ENCODE results near the gene ANKRD36C.
"Not testable (repeated sequence)": the region's sequence is repeated elsewhere in the genome, so short reads cannot be mapped to it uniquely, and the experiment has no call there.

The ANKRD36C gene

GRCh38 chr2:95862121-95862520, 129.5 kb downstream of the ANKRD36C start:
- H3K9ac ChIP-seq (ENCODE audit: low read length); DNase-seq (ENCODE audit: low read depth); H3K36me3 ChIP-seq (ENCODE audit: control insufficient read depth, insufficient read depth, low read length, severe bottlenecking); H3K9me3 ChIP-seq (ENCODE audit: control insufficient read depth, low read length); H3K4me1 ChIP-seq (ENCODE audit: control insufficient read depth, insufficient read depth, low read length); H3K27me3 ChIP-seq (replicated peaks; ENCODE audit: control insufficient read depth, insufficient read depth, low read length); H3K4me3 ChIP-seq (ENCODE audit: low read length): not testable (repeated sequence)

- Histone ChIP-seq H3K36me3 (ENCODE audit: control insufficient read depth, insufficient read depth, low read length, severe bottlenecking) (no peaks in the 10 kb centered on the region), H3K27me3 (replicated peaks; ENCODE audit: control insufficient read depth, insufficient read depth, low read length) (no peaks in the 10 kb centered on the region), H3K4me3 (ENCODE audit: low read length) (no peak overlapping the region), H3K4me1 (ENCODE audit: control insufficient read depth, insufficient read depth, low read length) (no peaks in the 10 kb centered on the region), H3K9ac (ENCODE audit: low read length) (no peak overlapping the region), H3K9me3 (ENCODE audit: control insufficient read depth, low read length) (no peaks in the 10 kb centered on the region)
- no peak for DNase-seq (ENCODE audit: low read depth)
Observed at GRCh38 chr2:95836151-95836550, 155.5 kb downstream of the ANKRD36C start.

DNA sequence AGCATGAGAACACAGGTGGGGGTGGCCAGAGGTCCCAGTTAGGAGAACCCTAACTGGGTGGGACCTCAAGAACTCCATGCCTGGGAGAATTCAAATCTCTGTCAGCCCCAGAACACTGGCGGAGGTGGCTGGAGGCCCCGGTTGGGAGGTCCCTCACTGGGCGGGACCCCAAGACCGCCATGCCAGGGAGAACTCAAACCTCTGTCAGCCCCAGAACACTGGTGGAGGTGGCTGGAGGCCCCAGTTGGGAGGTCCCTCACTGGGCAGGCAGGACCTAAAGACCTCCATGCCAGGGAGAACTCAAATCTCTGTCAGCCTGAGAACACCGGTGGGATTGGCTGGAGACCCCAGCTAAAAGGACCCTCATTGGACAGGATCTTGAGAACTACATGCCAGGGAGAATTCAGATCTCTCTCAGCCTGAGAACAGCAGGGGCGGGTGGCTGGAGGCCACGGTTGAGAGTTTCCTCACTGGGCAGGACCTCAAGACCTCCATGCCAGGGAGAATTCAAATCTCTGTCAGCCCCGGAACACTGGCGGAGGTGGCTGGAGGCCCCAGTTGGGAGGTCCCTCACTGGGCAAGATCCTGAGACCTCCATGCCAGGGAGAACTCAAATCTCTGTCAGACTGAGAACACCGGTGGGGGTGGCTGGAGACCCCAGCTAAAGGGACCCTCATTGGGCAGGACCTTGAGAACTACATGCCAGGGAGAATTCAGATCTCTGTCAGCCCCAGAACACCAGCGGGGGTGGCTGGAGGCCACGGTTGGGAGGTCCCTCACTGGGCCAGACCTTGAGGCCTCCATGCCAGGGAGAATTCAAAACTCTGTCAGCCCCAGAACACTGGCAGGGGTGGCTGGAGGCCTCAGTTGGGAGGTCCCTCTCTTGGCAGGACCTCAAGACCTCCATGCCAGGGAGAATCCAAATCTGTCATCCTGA, 157.3 kb downstream of the ANKRD36C start:
- H3K4me1 ChIP-seq (ENCODE audit: control insufficient read depth, insufficient read depth, low read length); H3K4me3 ChIP-seq (ENCODE audit: low read length); DNase-seq (ENCODE audit: low read depth); H3K9ac ChIP-seq (ENCODE audit: low read length); H3K9me3 ChIP-seq (ENCODE audit: control insufficient read depth, low read length); H3K36me3 ChIP-seq (ENCODE audit: control insufficient read depth, insufficient read depth, low read length, severe bottlenecking); H3K27me3 ChIP-seq (replicated peaks; ENCODE audit: control insufficient read depth, insufficient read depth, low read length): not testable (repeated sequence)

- not testable (repeated sequence) for H3K4me3 ChIP-seq (ENCODE audit: low read length); H3K27me3 ChIP-seq (replicated peaks; ENCODE audit: control insufficient read depth, insufficient read depth, low read length); DNase-seq (ENCODE audit: low read depth)
Observed at GRCh38 chr2:95824218-95824617, 167.4 kb downstream of the ANKRD36C start.

GRCh38 chr2:95817521-95817920, 174.1 kb downstream of the ANKRD36C start:
- H3K36me3 ChIP-seq (ENCODE audit: control insufficient read depth, insufficient read depth, low read length, severe bottlenecking); DNase-seq (ENCODE audit: low read depth); H3K9ac ChIP-seq (ENCODE audit: low read length): not testable (repeated sequence)

More at GRCh38 chr2:95824218-95824617, 167.4 kb downstream of the ANKRD36C start:
- not testable (repeated sequence) for H3K4me1 ChIP-seq (ENCODE audit: control insufficient read depth, insufficient read depth, low read length); H3K36me3 ChIP-seq (ENCODE audit: control insufficient read depth, insufficient read depth, low read length, severe bottlenecking); H3K9ac ChIP-seq (ENCODE audit: low read length)
- H3K9me3 ChIP-seq (ENCODE audit: control insufficient read depth, low read length) = peaks cover 30% of the 10 kb centered on the region

GRCh38 chr2:95813311-95813710, 178.3 kb downstream of the ANKRD36C start:
- H3K27me3 ChIP-seq (replicated peaks; ENCODE audit: control insufficient read depth, insufficient read depth, low read length); H3K4me1 ChIP-seq (ENCODE audit: control insufficient read depth, insufficient read depth, low read length); H3K4me3 ChIP-seq (ENCODE audit: low read length); H3K36me3 ChIP-seq (ENCODE audit: control insufficient read depth, insufficient read depth, low read length, severe bottlenecking); H3K9ac ChIP-seq (ENCODE audit: low read length): not testable (repeated sequence)
- peak; percentile 41 for DNase-seq (ENCODE audit: low read depth)
- peaks cover 14% of the 10 kb centered on the region for H3K9me3 ChIP-seq (ENCODE audit: control insufficient read depth, low read length)

More at GRCh38 chr2:95817521-95817920, 174.1 kb downstream of the ANKRD36C start:
- H3K27me3 ChIP-seq (replicated peaks; ENCODE audit: control insufficient read depth, insufficient read depth, low read length); H3K4me1 ChIP-seq (ENCODE audit: control insufficient read depth, insufficient read depth, low read length); H3K4me3 ChIP-seq (ENCODE audit: low read length): not testable (repeated sequence)
- H3K9me3 ChIP-seq (ENCODE audit: control insufficient read depth, low read length) = peaks cover 30% of the 10 kb centered on the region

DNA sequence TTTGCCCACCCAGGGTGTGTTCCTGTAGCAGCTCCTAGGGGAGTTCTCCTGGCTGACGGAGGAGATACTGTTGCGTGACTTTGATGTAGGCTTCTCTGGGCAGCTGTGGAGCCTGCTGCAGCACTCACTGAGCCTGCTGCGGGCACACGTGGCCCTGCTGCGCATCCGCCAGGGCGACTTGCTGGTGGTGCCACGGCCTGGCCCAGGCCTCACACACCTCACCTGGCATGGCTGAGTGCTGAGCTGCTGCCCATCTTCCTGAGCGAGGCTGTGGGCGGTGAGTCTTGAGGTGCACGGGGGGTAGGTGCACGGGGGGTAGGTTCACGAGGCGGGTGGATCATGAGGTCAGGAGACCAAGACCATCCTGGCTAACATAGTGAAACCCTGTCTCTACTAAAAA, 191.7 kb downstream of the ANKRD36C start:
- DNase-seq (ENCODE audit: low read depth) = no peak
- Histone ChIP-seq H3K9ac (ENCODE audit: low read length) (no peak overlapping the region), H3K9me3 (ENCODE audit: control insufficient read depth, low read length) (no peaks in the 10 kb centered on the region), H3K4me1 (ENCODE audit: control insufficient read depth, insufficient read depth, low read length) (no peaks in the 10 kb centered on the region), H3K27me3 (replicated peaks; ENCODE audit: control insufficient read depth, insufficient read depth, low read length) (no peaks in the 10 kb centered on the region), H3K4me3 (ENCODE audit: low read length) (no peak overlapping the region), H3K36me3 (ENCODE audit: control insufficient read depth, insufficient read depth, low read length, severe bottlenecking) (no peaks in the 10 kb centered on the region)

- not testable (repeated sequence) for H3K36me3 ChIP-seq (ENCODE audit: control insufficient read depth, insufficient read depth, low read length, severe bottlenecking); H3K4me1 ChIP-seq (ENCODE audit: control insufficient read depth, insufficient read depth, low read length); H3K9me3 ChIP-seq (ENCODE audit: control insufficient read depth, low read length); DNase-seq (ENCODE audit: low read depth); H3K9ac ChIP-seq (ENCODE audit: low read length); H3K27me3 ChIP-seq (replicated peaks; ENCODE audit: control insufficient read depth, insufficient read depth, low read length); H3K4me3 ChIP-seq (ENCODE audit: low read length)
Observed at GRCh38 chr2:95799147-95799889, 192.3 kb downstream of the ANKRD36C start.

DNA sequence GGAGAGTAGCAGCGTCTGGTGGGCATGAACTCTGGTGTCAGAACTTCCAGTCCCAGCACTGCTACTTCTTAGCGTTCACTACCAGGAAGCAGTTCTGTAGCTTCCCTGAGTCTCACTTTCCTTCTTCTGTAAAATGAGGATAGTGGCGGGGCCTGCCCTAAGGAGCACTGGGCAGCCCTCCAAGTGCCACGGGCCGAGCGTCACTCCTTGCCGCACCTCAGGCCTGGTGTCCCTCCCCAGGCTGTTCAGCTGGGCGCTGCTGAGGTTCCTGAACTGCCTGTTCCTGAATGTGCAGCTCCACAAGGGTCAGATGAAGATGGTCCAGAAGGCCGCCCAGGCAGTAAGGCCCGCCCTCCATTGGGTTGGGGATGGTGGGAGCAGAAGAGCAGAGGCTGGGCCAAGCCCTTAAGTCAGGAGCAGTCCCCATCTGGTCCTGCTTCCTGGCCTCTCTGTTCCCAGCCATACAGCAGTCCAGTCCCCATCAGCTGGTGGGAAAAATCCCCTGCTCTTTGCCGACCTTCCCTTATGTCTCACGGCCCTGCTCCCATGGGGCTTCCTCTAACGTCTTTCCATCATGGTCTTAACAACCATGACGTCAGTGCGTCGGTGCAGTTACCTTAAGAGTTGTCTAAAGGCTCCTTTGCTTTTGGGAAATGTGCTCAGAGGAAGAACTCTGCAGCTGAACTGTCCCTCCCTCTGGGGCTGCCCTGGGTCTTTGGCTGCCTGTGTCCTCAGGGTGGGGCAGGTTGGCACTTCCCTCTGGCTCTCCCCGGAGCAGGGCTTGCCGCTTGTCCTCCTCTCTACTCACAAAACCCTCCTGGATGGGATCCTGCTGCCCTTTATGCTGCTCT, 195.2 kb downstream of the ANKRD36C start:
- not testable (repeated sequence) for H3K4me3 ChIP-seq (ENCODE audit: low read length); H3K9ac ChIP-seq (ENCODE audit: low read length); DNase-seq (ENCODE audit: low read depth); H3K36me3 ChIP-seq (ENCODE audit: control insufficient read depth, insufficient read depth, low read length, severe bottlenecking); H3K27me3 ChIP-seq (replicated peaks; ENCODE audit: control insufficient read depth, insufficient read depth, low read length); H3K4me1 ChIP-seq (ENCODE audit: control insufficient read depth, insufficient read depth, low read length); H3K9me3 ChIP-seq (ENCODE audit: control insufficient read depth, low read length)

DNA sequence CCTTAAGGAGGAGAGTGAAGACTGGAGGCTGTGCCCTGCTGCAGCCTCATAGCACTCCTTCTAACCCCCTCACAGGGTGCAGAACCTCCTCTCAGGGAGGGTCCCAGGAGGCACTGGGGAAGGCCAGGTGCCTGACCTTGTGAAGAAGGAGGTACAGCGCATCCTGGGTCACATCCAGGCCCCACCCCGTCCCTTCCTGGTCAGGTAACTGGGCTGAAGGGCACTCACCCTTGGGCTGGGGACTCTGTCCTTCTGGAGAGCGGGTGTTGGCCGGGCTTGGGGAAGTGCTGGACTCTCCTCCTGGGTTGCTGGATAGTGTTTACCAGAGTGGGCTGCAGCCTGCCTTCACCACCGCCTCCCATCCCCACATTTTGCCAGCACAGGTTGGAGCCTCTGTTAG, 197.7 kb downstream of the ANKRD36C start:
- not testable (repeated sequence) for H3K4me1 ChIP-seq (ENCODE audit: control insufficient read depth, insufficient read depth, low read length); H3K4me3 ChIP-seq (ENCODE audit: low read length); H3K36me3 ChIP-seq (ENCODE audit: control insufficient read depth, insufficient read depth, low read length, severe bottlenecking)

DNA sequence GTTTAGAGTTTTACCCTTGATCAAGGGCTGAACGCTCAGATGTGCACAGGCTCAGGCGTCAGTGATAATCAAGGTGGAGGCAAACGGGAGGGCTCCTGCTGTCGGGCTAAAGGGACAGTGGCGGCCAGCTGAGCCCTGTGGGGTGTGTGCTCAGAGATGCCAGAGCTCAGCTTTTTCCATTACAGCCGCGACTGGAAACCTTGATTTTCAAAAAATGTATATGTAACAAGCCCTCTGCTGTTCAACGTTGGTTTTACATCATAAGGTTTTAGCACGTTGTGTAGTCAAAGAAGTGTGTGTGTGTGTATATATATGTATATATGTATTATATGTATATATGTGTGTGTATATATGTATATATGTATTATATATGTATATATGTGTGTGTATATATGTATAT, 201.4 kb downstream of the ANKRD36C start:
- H3K27me3 ChIP-seq (replicated peaks; ENCODE audit: control insufficient read depth, insufficient read depth, low read length); H3K36me3 ChIP-seq (ENCODE audit: control insufficient read depth, insufficient read depth, low read length, severe bottlenecking); H3K4me3 ChIP-seq (ENCODE audit: low read length); H3K9ac ChIP-seq (ENCODE audit: low read length); H3K4me1 ChIP-seq (ENCODE audit: control insufficient read depth, insufficient read depth, low read length); DNase-seq (ENCODE audit: low read depth); H3K9me3 ChIP-seq (ENCODE audit: control insufficient read depth, low read length): not testable (repeated sequence)

More for the DNA sequence above, 197.7 kb downstream of the ANKRD36C start:
- H3K9ac ChIP-seq (ENCODE audit: low read length); H3K9me3 ChIP-seq (ENCODE audit: control insufficient read depth, low read length); H3K27me3 ChIP-seq (replicated peaks; ENCODE audit: control insufficient read depth, insufficient read depth, low read length); DNase-seq (ENCODE audit: low read depth): not testable (repeated sequence)
